Lower lobe of right lung (tissue), 2 donors: Measurements from ENCODE around the gene DNAI4. TPM values are rescaled to one million over a fixed set of nuclear protein-coding genes. Genes with fewer than 3 reads are reported as not detected.

Experiments
- ATAC-seq, 2 donors: fragments of 200-7000 bp; cut with Tn5 transposase; one replicate each; pipeline ENCODE4 v1.9.1; 2020 to 2022; ENCODE audit warnings: mild to moderate bottlenecking in 2 of 2, moderate library complexity in 2 of 2
- DNase-seq: peaks from one replicate; pipeline ENCODE4 v3.0.0-alpha.2; 2020
- H3K27ac ChIP-seq: fragments of 200-600 bp; one replicate; pipeline ENCODE4 v1.8.0; 2022
- H3K27me3 ChIP-seq: fragments of 200-600 bp; one replicate; pipeline ENCODE4 v1.8.0; 2022; ENCODE audit warnings: low read depth
- H3K36me3 ChIP-seq: fragments of 200-600 bp; one replicate; pipeline ENCODE4 v1.8.0; 2022; ENCODE audit warnings: mild to moderate bottlenecking
- H3K4me1 ChIP-seq: fragments of 200-600 bp; one replicate; pipeline ENCODE4 v1.8.0; 2022
- H3K4me3 ChIP-seq: fragments of 200-600 bp; one replicate; pipeline ENCODE4 v1.8.0; 2022; ENCODE audit warnings: mild to moderate bottlenecking
- H3K9me3 ChIP-seq: fragments of 200-600 bp; one replicate; pipeline ENCODE4 v1.8.0; 2022
- intact Hi-C: fragments of 100-400 bp; cut with DNase I; formaldehyde crosslinking; loops from one replicate; pipeline ENCODE4 v1.11.0; 2022
- total RNA-seq: library from RNA; stranded (reverse); fragmentation: NEBNext Ultra II Directional; extraction: Animal tissue kit (Norgen Biotek cat#: 25700); gene quantifications from one replicate; pipeline ENCODE4 v1.2.1, GENCODE V29; 2021
- TF ChIP-seq, protein P1 (sequence below): fragments of 200-600 bp; IDR thresholded peaks from one replicate; pipeline ENCODE4 v1.8.0; 2022; ENCODE audit warnings: antibody characterized with exemption, mild to moderate bottlenecking
- donor health status: DM: no; HTN: yes; CAD: no; lungs with severe emphysema.

DNAI4 gene
- total RNA-seq, 1 donor from 2014 or later, result 19.9 TPM

- Histone ChIP-seq H3K27me3 (no peaks in the 10 kb centered on the region), H3K36me3 (no peaks in the 10 kb centered on the region), H3K4me1 (no peaks in the 10 kb centered on the region), H3K9me3 (no peaks in the 10 kb centered on the region), H3K4me3 (no peak overlapping the region), H3K27ac (no peak overlapping the region)
- TF ChIP-seq, protein P1, sequence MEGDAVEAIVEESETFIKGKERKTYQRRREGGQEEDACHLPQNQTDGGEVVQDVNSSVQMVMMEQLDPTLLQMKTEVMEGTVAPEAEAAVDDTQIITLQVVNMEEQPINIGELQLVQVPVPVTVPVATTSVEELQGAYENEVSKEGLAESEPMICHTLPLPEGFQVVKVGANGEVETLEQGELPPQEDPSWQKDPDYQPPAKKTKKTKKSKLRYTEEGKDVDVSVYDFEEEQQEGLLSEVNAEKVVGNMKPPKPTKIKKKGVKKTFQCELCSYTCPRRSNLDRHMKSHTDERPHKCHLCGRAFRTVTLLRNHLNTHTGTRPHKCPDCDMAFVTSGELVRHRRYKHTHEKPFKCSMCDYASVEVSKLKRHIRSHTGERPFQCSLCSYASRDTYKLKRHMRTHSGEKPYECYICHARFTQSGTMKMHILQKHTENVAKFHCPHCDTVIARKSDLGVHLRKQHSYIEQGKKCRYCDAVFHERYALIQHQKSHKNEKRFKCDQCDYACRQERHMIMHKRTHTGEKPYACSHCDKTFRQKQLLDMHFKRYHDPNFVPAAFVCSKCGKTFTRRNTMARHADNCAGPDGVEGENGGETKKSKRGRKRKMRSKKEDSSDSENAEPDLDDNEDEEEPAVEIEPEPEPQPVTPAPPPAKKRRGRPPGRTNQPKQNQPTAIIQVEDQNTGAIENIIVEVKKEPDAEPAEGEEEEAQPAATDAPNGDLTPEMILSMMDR, result no peak
- ATAC-seq (no peak), DNase-seq (no peak)
- intact Hi-C loops, result no loop called here
These were observed 145.7 kb downstream of the DNAI4 start for GRCh38 chr1:66778969-66779368.

- no peak for ATAC-seq
- intact Hi-C loops, result no loop called here
These were observed 146.4 kb downstream of the DNAI4 start for GRCh38 chr1:66778266-66778665.

DNA sequence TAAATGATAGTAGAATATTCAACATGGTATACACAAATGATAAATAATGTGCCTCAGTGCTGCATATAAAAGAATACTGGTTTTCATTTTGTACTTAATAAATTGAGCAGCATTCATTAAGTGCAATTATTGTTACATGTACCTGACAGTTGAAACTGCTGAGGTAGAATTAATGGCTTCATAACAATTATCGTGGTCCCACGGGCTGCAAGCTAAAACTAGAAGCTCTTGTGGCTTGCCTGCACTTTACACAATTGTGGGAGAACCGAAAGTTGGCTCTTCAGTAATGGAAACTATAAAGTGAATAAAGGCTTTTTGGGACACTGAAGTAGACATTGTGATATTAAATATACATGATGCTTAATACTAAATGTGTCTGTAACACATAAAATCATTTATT, 146.8 kb downstream of the DNAI4 start:
- intact Hi-C loops, result no loop called here
- Histone ChIP-seq H3K27me3 (no peaks in the 10 kb centered on the region), H3K36me3 (no peaks in the 10 kb centered on the region), H3K4me3 (no peak overlapping the region), H3K4me1 (no peaks in the 10 kb centered on the region), H3K27ac (no peak overlapping the region), H3K9me3 (no peaks in the 10 kb centered on the region)
- TF ChIP-seq, protein P1, result no peak
- no peak for ATAC-seq
- DNase-seq, result no peak

More at GRCh38 chr1:66778266-66778665, 146.4 kb downstream of the DNAI4 start:
- DNase-seq, result no peak
- TF ChIP-seq, protein P1, result no peak
- Histone ChIP-seq H3K27me3 (no peaks in the 10 kb centered on the region), H3K27ac (no peak overlapping the region), H3K4me1 (no peaks in the 10 kb centered on the region), H3K9me3 (no peaks in the 10 kb centered on the region), H3K36me3 (no peaks in the 10 kb centered on the region), H3K4me3 (no peak overlapping the region)

- intact Hi-C loops, result no loop called here
- no peaks in the 10 kb centered on the region for H3K4me1 ChIP-seq
- DNase-seq, result no peak
- no peaks in the 10 kb centered on the region for H3K36me3 ChIP-seq
- no peaks in the 10 kb centered on the region for H3K27me3 ChIP-seq
- H3K4me3 ChIP-seq, result no peak overlapping the region
- H3K27ac ChIP-seq, result no peak overlapping the region
- TF ChIP-seq, protein P1, result no peak
- no peaks in the 10 kb centered on the region for H3K9me3 ChIP-seq
- no peak for ATAC-seq
These were observed 149.0 kb downstream of the DNAI4 start for GRCh38 chr1:66775646-66776045.

GRCh38 chr1:66774438-66774837, 150.2 kb downstream of the DNAI4 start:
- Histone ChIP-seq H3K36me3 (no peaks in the 10 kb centered on the region), H3K9me3 (no peaks in the 10 kb centered on the region), H3K4me3 (no peak overlapping the region), H3K4me1 (no peaks in the 10 kb centered on the region), H3K27ac (no peak overlapping the region), H3K27me3 (no peaks in the 10 kb centered on the region)
- intact Hi-C loops, result no loop called here
- TF ChIP-seq, protein P1, result no peak
- ATAC-seq (no peak), DNase-seq (no peak)

- no peak overlapping the region for H3K27ac ChIP-seq
- intact Hi-C loops, result no loop called here
These were observed 151.4 kb downstream of the DNAI4 start for GRCh38 chr1:66773227-66773626.

More at GRCh38 chr1:66773227-66773626, 151.4 kb downstream of the DNAI4 start:
- TF ChIP-seq, protein P1, result no peak
- Histone ChIP-seq H3K27me3 (no peaks in the 10 kb centered on the region), H3K9me3 (no peaks in the 10 kb centered on the region), H3K4me3 (no peak overlapping the region), H3K36me3 (no peaks in the 10 kb centered on the region), H3K4me1 (no peaks in the 10 kb centered on the region)
- ATAC-seq, result no peak
- DNase-seq, result no peak
